GM04504 (cell line): Measurements from ENCODE around the gene SPATA7.

Experiments used
- DNase-seq: peaks from one replicate; pipeline ENCODE4 v3.0.0-alpha.2; 2012; ENCODE audit warnings: low read depth

The SPATA7 gene

GRCh38 chr14:88420187-88420586, 34.7 kb downstream of the SPATA7 start:
- no peak for DNase-seq

GRCh38 chr14:88421286-88421685, 35.8 kb downstream of the SPATA7 start:
- DNase-seq: peak; percentile 74

GRCh38 chr14:88422047-88422446, 36.6 kb downstream of the SPATA7 start:
- no peak for DNase-seq

GRCh38 chr14:88422919-88423650, 37.6 kb downstream of the SPATA7 start:
- DNase-seq: peak; percentile 62

- peak; percentile 35 for DNase-seq
Observed at GRCh38 chr14:88424573-88424972, 39.1 kb downstream of the SPATA7 start.

GRCh38 chr14:88426271-88426670, 40.8 kb downstream of the SPATA7 start:
- DNase-seq: no peak

- no peak for DNase-seq
Observed at GRCh38 chr14:88430976-88431375, 45.5 kb downstream of the SPATA7 start.

- DNase-seq: no peak
Observed at GRCh38 chr14:88437658-88438057, 52.2 kb downstream of the SPATA7 start.

GRCh38 chr14:88439088-88439487, 53.6 kb downstream of the SPATA7 start:
- no peak for DNase-seq

GRCh38 chr14:88452231-88452630, 66.8 kb downstream of the SPATA7 start:
- DNase-seq: no peak

- DNase-seq: peak; percentile 30
Observed at GRCh38 chr14:88454886-88455285, 69.4 kb downstream of the SPATA7 start.

- DNase-seq: no peak
Observed at GRCh38 chr14:88463318-88463717, 77.9 kb downstream of the SPATA7 start.

- peak; percentile 30 for DNase-seq
Observed at GRCh38 chr14:88468406-88468805, 82.9 kb downstream of the SPATA7 start.

- no peak for DNase-seq
Observed at GRCh38 chr14:88470542-88471440, 85.3 kb downstream of the SPATA7 start.

- DNase-seq: no peak
Observed at GRCh38 chr14:88473791-88474190, 88.3 kb downstream of the SPATA7 start.

GRCh38 chr14:88476214-88476774, 90.8 kb downstream of the SPATA7 start:
- no peak for DNase-seq

- DNase-seq: no peak
Observed at GRCh38 chr14:88476825-88477224, 91.4 kb downstream of the SPATA7 start.

- no peak for DNase-seq
Observed at GRCh38 chr14:88477513-88478250, 92.2 kb downstream of the SPATA7 start.

- no peak for DNase-seq
Observed at GRCh38 chr14:88478931-88479330, 93.5 kb downstream of the SPATA7 start.

- no peak for DNase-seq
Observed at GRCh38 chr14:88479574-88479987, 94.1 kb downstream of the SPATA7 start.

GRCh38 chr14:88481059-88481458, 95.6 kb downstream of the SPATA7 start:
- no peak for DNase-seq

GRCh38 chr14:88481794-88482193, 96.3 kb downstream of the SPATA7 start:
- no peak for DNase-seq
